HG02798 (cell line): ENCODE results near the gene AKIRIN1.
"Not testable (repeated sequence)": the region's sequence is repeated elsewhere in the genome, so short reads cannot be mapped to it uniquely, and the experiment has no call there.

Experiments
- ATAC-seq: cut with Tn5 transposase; IDR thresholded peaks from one replicate; pipeline ENCODE4 v1.9.1; 2021; ENCODE audit warnings: mild to moderate bottlenecking; ENCODE audit not compliant: unreplicated experiment, poor library complexity

AKIRIN1 gene

DNA sequence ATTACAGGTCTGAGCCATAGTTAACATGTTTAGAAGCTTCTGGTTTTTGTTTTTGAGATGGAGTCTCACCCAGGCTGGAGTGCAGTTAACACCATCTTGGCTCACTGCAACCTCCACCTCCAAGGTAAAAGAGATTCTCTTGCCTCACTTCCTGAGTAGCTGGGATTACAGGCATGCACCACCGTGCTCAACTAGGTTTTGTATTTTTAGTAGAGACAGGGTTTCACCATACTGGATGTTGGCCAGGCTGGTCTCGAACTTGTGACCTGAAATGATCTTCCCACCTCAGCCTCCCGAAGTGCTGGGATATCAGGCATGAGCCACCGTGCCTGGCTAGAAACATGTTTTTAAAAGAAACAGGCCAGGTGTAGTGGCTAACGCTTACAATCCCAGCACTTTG, 45.6 kb downstream of the AKIRIN1 start:
- no peak for ATAC-seq

GRCh38 chr1:39043513-39043912, 52.4 kb downstream of the AKIRIN1 start:
- no peak for ATAC-seq

GRCh38 chr1:39044762-39045161, 53.7 kb downstream of the AKIRIN1 start:
- ATAC-seq: no peak

- ATAC-seq: no peak
Measured at GRCh38 chr1:39045231-39045630, 54.2 kb downstream of the AKIRIN1 start.

DNA sequence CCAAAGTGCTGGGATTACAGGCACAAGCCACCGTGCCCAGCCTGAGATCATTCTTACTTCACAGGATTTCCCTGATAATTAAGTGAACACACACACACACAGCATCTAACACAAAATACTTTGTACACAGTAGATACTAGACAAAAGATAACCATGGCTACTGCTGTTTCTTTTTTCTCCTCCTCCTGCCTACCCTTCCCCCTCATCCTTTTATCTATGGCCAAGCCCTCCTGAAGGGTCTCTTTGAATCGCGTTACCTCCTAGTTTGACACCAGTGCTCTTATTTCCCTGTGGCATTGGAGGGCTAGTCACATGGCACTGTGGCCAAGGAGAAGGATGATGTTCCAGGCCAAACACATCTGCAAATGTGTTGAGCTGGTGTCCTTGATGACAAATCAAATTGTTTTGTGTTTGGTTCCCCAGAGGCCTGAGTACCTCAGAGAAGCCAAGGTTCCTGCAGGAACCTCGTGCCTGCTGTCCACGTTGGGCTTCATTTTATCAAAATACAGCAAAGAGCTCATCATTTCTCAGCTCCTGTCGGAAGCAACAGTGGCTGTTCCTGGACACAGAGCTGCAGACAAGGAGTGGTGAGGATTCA, 55.6 kb downstream of the AKIRIN1 start:
- no peak for ATAC-seq

DNA sequence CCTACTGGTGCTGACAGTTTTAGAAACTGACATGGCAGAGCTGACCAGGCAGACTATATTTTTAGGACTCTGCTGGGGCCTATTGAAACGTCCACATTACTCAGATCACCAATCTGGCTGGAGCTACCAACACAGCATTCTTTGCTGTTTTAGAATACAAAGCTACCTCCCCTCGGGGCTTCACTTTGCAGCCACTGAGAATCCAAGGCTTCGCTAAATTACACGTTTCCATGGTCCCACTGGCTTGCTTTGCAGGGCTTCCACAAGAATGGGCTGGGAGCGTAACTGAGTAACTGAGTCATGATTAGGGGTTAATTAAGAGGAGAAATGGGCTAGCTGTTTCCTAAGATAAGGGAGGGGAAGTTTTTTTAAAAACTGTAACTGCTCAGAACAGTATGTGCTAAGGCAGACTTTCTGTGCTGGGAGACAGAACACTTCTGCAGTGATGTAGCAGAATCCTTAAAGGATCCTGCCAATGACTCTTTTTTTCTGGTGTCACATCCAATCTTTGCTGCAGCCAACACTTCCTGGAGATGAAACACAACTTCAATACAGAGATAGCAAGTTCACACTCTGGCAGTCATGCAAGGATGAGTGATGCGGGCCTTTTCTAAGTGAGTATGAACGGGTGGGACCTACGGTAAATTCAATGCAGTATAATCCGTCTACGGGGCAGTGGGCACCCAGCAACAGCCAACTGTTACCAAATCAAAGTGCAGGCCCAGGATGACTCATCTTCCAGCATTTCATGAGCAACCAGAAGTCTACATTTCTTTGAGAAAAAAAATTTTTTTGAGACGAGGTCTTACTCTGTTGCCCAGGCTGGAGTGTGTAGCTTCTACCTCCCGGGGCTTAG, 56.5 kb downstream of the AKIRIN1 start:
- no peak for ATAC-seq

DNA sequence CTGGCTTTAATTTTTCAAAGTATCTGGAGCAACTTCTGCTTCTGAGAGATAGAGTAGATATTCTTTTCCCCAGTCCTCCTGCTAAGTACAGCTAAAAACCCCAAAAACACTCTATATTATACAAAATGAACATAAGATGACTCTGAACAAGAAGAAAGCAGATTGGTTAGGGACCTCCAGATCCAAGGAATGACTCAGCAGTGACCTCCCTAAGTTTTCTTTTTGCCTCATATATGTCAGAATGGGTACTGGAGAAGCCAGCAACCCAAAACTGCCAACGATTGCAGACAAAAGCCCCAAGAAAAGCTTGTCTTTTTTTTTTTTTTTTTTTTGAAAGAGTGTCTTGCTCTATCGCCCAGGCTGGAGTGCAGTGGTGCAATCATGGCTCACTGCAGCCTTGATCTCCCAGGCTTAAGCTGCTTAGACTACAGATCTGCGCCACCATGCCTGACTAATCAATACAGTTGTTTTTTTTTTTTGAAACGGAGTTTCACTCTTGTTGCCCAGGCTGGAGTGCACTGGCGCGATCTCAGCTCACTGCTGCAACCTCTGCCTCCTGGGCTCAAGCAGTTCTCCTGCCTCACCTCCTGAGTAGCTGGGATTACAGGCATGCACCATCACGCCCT, 57.8 kb downstream of the AKIRIN1 start:
- ATAC-seq: no peak

DNA sequence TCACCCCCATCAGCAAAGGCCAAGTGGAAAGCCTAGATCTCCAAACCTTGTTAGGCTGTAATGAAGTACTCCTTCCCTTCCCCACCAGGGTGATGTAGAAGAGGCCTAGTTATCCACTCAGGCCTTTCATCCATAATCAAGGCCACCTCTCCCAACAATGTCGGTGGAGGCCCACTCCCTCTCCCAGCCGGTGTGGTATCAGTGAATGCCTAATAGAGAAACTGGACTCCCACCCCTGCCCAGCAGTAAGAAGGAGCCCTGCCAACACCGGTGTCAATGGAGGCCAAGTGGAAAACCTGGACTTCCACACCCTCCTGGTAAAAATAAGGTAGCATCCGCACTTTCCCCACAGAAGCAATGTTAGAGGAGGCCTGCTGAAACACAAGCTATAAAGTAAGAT, 58.9 kb downstream of the AKIRIN1 start:
- no peak for ATAC-seq

DNA sequence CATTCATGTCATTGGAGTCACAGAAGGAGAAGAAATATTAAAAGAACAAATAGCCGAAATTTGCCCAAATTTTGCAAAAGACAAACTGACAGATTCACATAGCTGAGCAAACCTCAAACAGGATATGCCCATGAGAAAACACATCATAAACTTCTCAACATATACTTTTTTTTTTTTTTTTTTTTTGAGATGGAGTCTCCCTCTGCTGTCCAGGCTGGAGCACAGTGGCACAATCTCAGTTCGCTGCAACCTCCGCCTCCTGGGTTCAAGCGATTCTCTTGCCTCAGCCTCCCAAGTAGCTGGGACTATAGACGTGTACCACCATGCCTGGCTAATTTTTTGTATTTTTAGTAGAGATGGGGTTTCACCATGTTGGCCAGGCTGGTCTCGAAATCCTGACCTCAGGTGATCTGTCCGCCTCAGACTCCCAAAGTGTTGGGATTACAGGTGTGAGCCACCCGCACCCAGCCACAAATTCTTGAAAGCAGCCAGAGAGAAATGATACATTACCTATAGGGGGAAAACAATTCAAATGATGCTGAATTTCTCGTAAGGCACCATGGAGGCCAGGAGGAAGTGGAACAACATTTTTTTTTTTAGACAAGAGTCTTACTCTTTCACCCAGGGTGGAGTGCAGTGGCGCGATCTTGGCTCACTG, 60.2 kb downstream of the AKIRIN1 start:
- ATAC-seq: not testable (repeated sequence)

DNA sequence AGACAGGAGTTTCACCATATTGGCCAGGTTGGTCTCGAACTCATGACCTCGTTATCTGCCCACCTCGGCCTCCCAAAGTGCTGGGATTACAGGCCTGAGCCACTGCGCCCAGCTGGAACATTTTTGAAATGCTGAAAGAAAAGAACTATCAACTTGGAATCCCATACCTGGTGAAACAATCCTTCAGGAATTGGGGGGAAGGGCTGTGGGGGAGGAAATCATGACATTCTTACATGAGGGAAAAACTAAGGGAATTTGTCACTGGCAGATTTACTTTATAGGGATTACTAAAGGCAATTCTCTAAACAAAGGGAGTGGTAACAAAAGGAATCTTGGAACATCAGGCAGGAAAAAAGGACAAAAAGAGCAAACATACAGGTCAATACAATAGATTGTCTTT, 60.9 kb downstream of the AKIRIN1 start:
- no peak for ATAC-seq

DNA sequence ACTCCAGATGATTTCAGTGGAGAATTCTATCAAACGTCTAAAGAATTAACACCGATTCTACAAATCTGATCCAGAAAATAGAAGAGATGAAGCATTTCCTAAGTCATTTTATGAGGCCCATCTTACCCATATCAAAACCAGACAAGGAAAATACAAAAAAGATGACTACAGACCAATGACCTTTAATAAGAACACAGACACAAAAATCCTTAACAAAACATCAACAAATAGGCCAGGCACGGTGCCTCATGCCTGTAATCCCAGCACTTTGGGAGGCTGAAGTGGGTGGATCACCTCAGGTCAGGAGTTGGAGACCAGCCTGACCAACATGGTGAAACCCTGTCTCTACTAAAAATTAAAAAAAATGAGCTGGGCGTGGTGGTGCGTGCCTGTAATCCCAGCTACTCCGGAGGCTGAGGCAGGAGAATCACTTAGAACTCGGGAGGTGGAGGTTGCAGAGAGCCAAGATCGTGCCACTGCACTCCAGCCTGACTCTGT, 64.2 kb downstream of the AKIRIN1 start:
- not testable (repeated sequence) for ATAC-seq
